Lung (tissue), 12 donors: ENCODE results near the gene KRT2. TPM values are rescaled to one million over a fixed set of nuclear protein-coding genes. Genes with fewer than 3 reads are reported as not detected.

Experiments
- ATAC-seq: fragments of 200-7000 bp; cut with Tn5 transposase; one replicate; pipeline ENCODE4 v1.9.1; 2020; ENCODE audit warnings: moderate number of reproducible peaks; ENCODE audit not compliant: insufficient read depth, low FRiP score
- DNase-seq, 3 donors: peaks; one replicate each; pipeline ENCODE4 v3.0.0-alpha.2; 2013 to 2017
- H3K27ac ChIP-seq, 2 donors: one replicate each; pipeline ENCODE4 v1.5.1; 2013; ENCODE audit warnings: mild to moderate bottlenecking in 2 of 2, moderate library complexity in 2 of 2, control low read depth in 1 of 2, inconsistent platforms in 1 of 2, low read depth in 1 of 2, low read length in 1 of 2
- H3K27me3 ChIP-seq, 3 donors: one replicate each; pipeline ENCODE4 v1.5.1; 2013; ENCODE audit warnings: low read length in 2 of 3; ENCODE audit not compliant: control insufficient read depth in 3 of 3, insufficient read depth in 3 of 3
- H3K36me3 ChIP-seq, 4 donors: one replicate each; pipeline ENCODE4 v1.5.1; 2013; ENCODE audit warnings: low read length in 4 of 4, mild to moderate bottlenecking in 1 of 4, moderate library complexity in 1 of 4; ENCODE audit not compliant: control insufficient read depth in 4 of 4, insufficient read depth in 4 of 4
- H3K4me1 ChIP-seq, 5 donors: one replicate each; pipeline ENCODE4 v1.5.1; 2013; ENCODE audit warnings: low read length in 5 of 5, mild to moderate bottlenecking in 2 of 5, moderate library complexity in 1 of 5; ENCODE audit not compliant: control insufficient read depth in 5 of 5, insufficient read depth in 5 of 5
- H3K4me3 ChIP-seq: one replicate; pipeline ENCODE4 v1.5.1; 2013; ENCODE audit warnings: mild to moderate bottlenecking, control low read depth, moderate library complexity
- H3K9ac ChIP-seq, 2 donors: one replicate each; pipeline ENCODE4 v1.5.1; 2013; ENCODE audit warnings: low read length in 2 of 2, control low read depth in 1 of 2; ENCODE audit not compliant: insufficient read depth in 1 of 2
- H3K9me3 ChIP-seq, 4 donors: one replicate each; pipeline ENCODE4 v1.5.1; 2013; ENCODE audit warnings: low read length in 3 of 4, mild to moderate bottlenecking in 1 of 4, moderate library complexity in 1 of 4; ENCODE audit not compliant: control insufficient read depth in 4 of 4, insufficient read depth in 3 of 4
- CTCF ChIP-seq: IDR thresholded peaks from 2 replicates; pipeline ENCODE4 v1.5.1; 2012; ENCODE audit warnings: mild to moderate bottlenecking; ENCODE audit errors: control extremely low read depth, extremely low read depth
- WGBS, 2 donors: extraction: QIAGEN DNeasy Blood & Tissue Kit; methylation state at CpG; one replicate each; pipeline ENCODE4 v1.1.7; 2013; 5-methylcytosine and 5-hydroxymethylcytosine counted together
- polyA plus RNA-seq, 2 donors: library from polyadenylated mRNA; stranded (reverse); fragments of 200-250 nt; gene quantifications; one replicate each; pipeline ENCODE4 v1.2.1, GENCODE V29; 2013
- total RNA-seq, 2 donors: library from RNA; depleted of rRNA in 1 of 2; stranded (reverse); fragments of >200 nt in 1 of 2; gene quantifications; one replicate each; pipeline ENCODE4 v1.2.1, GENCODE V29; 2014 to 2021
- donor health status: control.
- donor health status: control.
- donor health status: Bipolar disorder and iron deficiency.
- donor health status: healthy.
- donor health status: DM: yes; HTN: yes; CAD: no.

KRT2 gene
- total and polyA plus RNA-seq, 4 donors, result 0.03 TPM; not detected in 3

GRCh38 chr12:52657250-52657902 is 5.4 kb upstream of the KRT2 start:
- Histone ChIP-seq H3K27ac (no peak overlapping the region), H3K9me3 (no peaks in the 10 kb centered on the region), H3K36me3 (no peaks in the 10 kb centered on the region), H3K27me3 (no peaks in the 10 kb centered on the region), H3K4me1 (peaks cover 0 to 9% (median 0%) of the 10 kb centered on the region in 5 donors), H3K4me3 (no peak overlapping the region), H3K9ac (no peak overlapping the region)
- 79 to 96% methylated on average over 6 of the region's 6 CpGs for WGBS, 2 donors
- ATAC-seq, result no peak
- DNase-seq, result no peak
- no peak for TF ChIP-seq CTCF

GRCh38 chr12:52656616-52657015 is 4.6 kb upstream of the KRT2 start:
- ATAC-seq, result no peak
- Histone ChIP-seq H3K36me3 (no peaks in the 10 kb centered on the region), H3K9ac (no peak overlapping the region), H3K4me1 (peaks cover 0 to 9% (median 0%) of the 10 kb centered on the region in 5 donors), H3K4me3 (no peak overlapping the region), H3K27ac (no peak overlapping the region), H3K9me3 (no peaks in the 10 kb centered on the region), H3K27me3 (no peaks in the 10 kb centered on the region)
- WGBS, 2 donors, result 84 to 88% methylated on average over 4 of the region's 4 CpGs
- DNase-seq, result no peak
- no peak for TF ChIP-seq CTCF

GRCh38 chr12:52655720-52656124 is 3.7 kb upstream of the KRT2 start:
- no peaks in the 10 kb centered on the region for H3K36me3 ChIP-seq
- H3K27me3 ChIP-seq, result no peaks in the 10 kb centered on the region
- H3K27ac ChIP-seq, result no peak overlapping the region
- no peak overlapping the region for H3K4me3 ChIP-seq
- peaks cover 0 to 9% (median 0%) of the 10 kb centered on the region in 5 donors for H3K4me1 ChIP-seq
- 52 to 74% methylated on average over 8 of the region's 8 CpGs for WGBS, 2 donors
- H3K9me3 ChIP-seq, result no peaks in the 10 kb centered on the region
- ATAC-seq (no peak), DNase-seq (peak; percentile 36 to 75 (median 67))
- H3K9ac ChIP-seq, result no peak overlapping the region
- no peak for TF ChIP-seq CTCF

GRCh38 chr12:52655251-52655650 is 3.2 kb upstream of the KRT2 start:
- Histone ChIP-seq H3K36me3 (no peaks in the 10 kb centered on the region), H3K9me3 (no peaks in the 10 kb centered on the region), H3K9ac (no peak overlapping the region), H3K4me1 (peaks cover 0 to 9% (median 0%) of the 10 kb centered on the region in 5 donors), H3K27ac (no peak overlapping the region), H3K27me3 (no peaks in the 10 kb centered on the region), H3K4me3 (no peak overlapping the region)
- DNase-seq, result no peak
- no peak for TF ChIP-seq CTCF
- no peak for ATAC-seq
- 71 to 72% methylated on average over 6 of the region's 6 CpGs for WGBS, 2 donors
